Peyer's patch (tissue), 4 donors: ENCODE results near the gene DNMT3A.

ENCODE experiments used
- POLR2A ChIP-seq, 2 donors: fragments of 450-650 bp; IDR thresholded peaks; one replicate each; pipeline ENCODE4 v1.5.1; 2017; ENCODE audit warnings: antibody characterized with exemption in 2 of 2, mild to moderate bottlenecking in 2 of 2, moderate library complexity in 2 of 2
- TF ChIP-seq, protein P1 (sequence below), 6 experiments: fragments of 450-650 bp in 4 of 6; fragments of 200-600 bp in 2 of 6; sonication (generic) in 1 of 6; IDR thresholded peaks; one replicate each; pipeline ENCODE4 v1.5.1; 2017 to 2019; ENCODE audit warnings: antibody characterized with exemption in 6 of 6, mild to moderate bottlenecking in 3 of 6, moderate library complexity in 1 of 6

DNA sequence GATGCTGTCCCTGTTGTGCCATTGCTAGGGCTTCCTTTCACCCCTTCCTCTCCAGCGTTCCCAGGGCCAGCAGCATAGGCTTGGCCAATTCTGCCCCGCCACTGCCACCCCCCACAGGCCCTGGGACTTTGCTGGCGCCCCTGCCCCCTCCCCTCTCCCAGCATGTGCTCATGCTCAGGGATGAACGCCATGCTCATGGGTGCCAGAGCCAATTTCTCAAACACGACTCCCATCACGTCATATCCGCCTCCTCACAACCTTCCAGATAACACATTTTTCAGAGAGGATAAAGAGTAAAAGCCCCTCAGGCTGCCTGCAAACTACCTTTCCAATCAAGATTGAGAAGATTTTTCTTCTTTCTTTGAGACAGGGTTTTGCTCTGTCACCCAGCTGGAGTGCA is 48.6 kb downstream of the DNMT3A start:
- TF ChIP-seq, protein P1, sequence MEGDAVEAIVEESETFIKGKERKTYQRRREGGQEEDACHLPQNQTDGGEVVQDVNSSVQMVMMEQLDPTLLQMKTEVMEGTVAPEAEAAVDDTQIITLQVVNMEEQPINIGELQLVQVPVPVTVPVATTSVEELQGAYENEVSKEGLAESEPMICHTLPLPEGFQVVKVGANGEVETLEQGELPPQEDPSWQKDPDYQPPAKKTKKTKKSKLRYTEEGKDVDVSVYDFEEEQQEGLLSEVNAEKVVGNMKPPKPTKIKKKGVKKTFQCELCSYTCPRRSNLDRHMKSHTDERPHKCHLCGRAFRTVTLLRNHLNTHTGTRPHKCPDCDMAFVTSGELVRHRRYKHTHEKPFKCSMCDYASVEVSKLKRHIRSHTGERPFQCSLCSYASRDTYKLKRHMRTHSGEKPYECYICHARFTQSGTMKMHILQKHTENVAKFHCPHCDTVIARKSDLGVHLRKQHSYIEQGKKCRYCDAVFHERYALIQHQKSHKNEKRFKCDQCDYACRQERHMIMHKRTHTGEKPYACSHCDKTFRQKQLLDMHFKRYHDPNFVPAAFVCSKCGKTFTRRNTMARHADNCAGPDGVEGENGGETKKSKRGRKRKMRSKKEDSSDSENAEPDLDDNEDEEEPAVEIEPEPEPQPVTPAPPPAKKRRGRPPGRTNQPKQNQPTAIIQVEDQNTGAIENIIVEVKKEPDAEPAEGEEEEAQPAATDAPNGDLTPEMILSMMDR (IDR thresholded peaks at IDR 0.05) = no peak
- TF ChIP-seq POLR2A (IDR thresholded peaks at IDR 0.05) = no peak
